Astrocyte (in vitro differentiated cells and primary cell): Measurements from ENCODE around the gene MUC3A. TPM values are rescaled to one million over a fixed set of nuclear protein-coding genes. Genes with fewer than 3 reads are reported as not detected.
"Not testable (repeated sequence)": the region's sequence is repeated elsewhere in the genome, so short reads cannot be mapped to it uniquely, and the experiment has no call there.

Experiments used
- DNase-seq: peaks from one replicate; pipeline ENCODE4 v3.0.0-alpha.2; 2010; ENCODE audit warnings: low read depth
- FAIRE-seq: peaks from 2 replicates; lab custom pipeline; 2011; peaks lifted over from hg19 to GRCh38; lab: Jason Lieb, UNC
- H2AFZ ChIP-seq: 2 replicates; pipeline ENCODE4 v1.6.0; 2012; ENCODE audit warnings: low read depth, low read length, inconsistent platforms
- H3K27ac ChIP-seq: 2 replicates; pipeline ENCODE4 v1.5.1; 2011; ENCODE audit warnings: low read depth, low read length, inconsistent platforms
- H3K27me3 ChIP-seq: 2 replicates; pipeline ENCODE4 v1.6.0; 2011; ENCODE audit warnings: low read length, inconsistent platforms; ENCODE audit not compliant: insufficient read depth
- H3K36me3 ChIP-seq: 2 replicates; pipeline ENCODE4 v1.5.1; 2011; ENCODE audit warnings: low read length, inconsistent platforms; ENCODE audit not compliant: insufficient read depth
- H3K4me1 ChIP-seq: 2 replicates; pipeline ENCODE4 v1.5.1; 2011; ENCODE audit warnings: low read length, inconsistent platforms; ENCODE audit not compliant: insufficient read depth
- H3K4me2 ChIP-seq: 2 replicates; pipeline ENCODE4 v1.6.0; 2012; ENCODE audit warnings: low read length, inconsistent platforms
- H3K4me3 ChIP-seq: 2 replicates; pipeline ENCODE4 v1.5.1; 2011; ENCODE audit warnings: low read depth, mild to moderate bottlenecking, low read length, inconsistent platforms; ENCODE audit not compliant: insufficient read depth
- H3K79me2 ChIP-seq: 2 replicates; pipeline ENCODE4 v1.6.0; 2012; ENCODE audit warnings: mild to moderate bottlenecking, low read length, inconsistent platforms; ENCODE audit not compliant: insufficient read depth
- H3K9ac ChIP-seq: 2 replicates; pipeline ENCODE4 v1.6.0; 2012; ENCODE audit warnings: mild to moderate bottlenecking, low read length, inconsistent platforms
- H3K9me3 ChIP-seq: 2 replicates; pipeline ENCODE4 v1.5.1; 2012; ENCODE audit warnings: low read depth, mild to moderate bottlenecking, low read length, inconsistent platforms; ENCODE audit not compliant: insufficient read depth
- H4K20me1 ChIP-seq: 2 replicates; pipeline ENCODE4 v1.6.0; 2012; ENCODE audit warnings: low read length, inconsistent platforms; ENCODE audit not compliant: insufficient read depth
- H3K27ac Mint-ChIP-seq: one replicate; pipeline ENCODE4 v1.8.0; 2021; ENCODE audit warnings: mild to moderate bottlenecking, mixed read lengths; ENCODE audit not compliant: unreplicated experiment
- H3K27me3 Mint-ChIP-seq: one replicate; pipeline ENCODE4 v1.8.0; 2021; ENCODE audit warnings: low read depth, mixed read lengths; ENCODE audit not compliant: unreplicated experiment
- H3K36me3 Mint-ChIP-seq: one replicate; pipeline ENCODE4 v1.8.0; 2021; ENCODE audit warnings: low read depth, mixed read lengths; ENCODE audit not compliant: unreplicated experiment
- H3K4me1 Mint-ChIP-seq: one replicate; pipeline ENCODE4 v1.8.0; 2021; ENCODE audit warnings: low read depth, mixed read lengths; ENCODE audit not compliant: unreplicated experiment
- H3K4me3 Mint-ChIP-seq: one replicate; pipeline ENCODE4 v1.8.0; 2021; ENCODE audit warnings: mild to moderate bottlenecking, moderate library complexity, mixed read lengths; ENCODE audit not compliant: unreplicated experiment
- H3K9me3 Mint-ChIP-seq: one replicate; pipeline ENCODE4 v1.8.0; 2021; ENCODE audit warnings: mild to moderate bottlenecking, mixed read lengths; ENCODE audit not compliant: unreplicated experiment
- CTCF ChIP-seq: IDR thresholded peaks from 2 replicates; pipeline ENCODE4 v1.5.1; 2011; ENCODE audit warnings: low read depth, mild to moderate bottlenecking, inconsistent platforms, low read length, moderate library complexity; ENCODE audit not compliant: insufficient read depth
- EZH2 ChIP-seq: IDR thresholded peaks from 2 replicates; pipeline ENCODE4 v1.6.1; 2012; ENCODE audit warnings: mild to moderate bottlenecking, low read length, inconsistent platforms; ENCODE audit not compliant: insufficient read depth
- total RNA-seq: library from RNA; stranded (reverse); gene quantifications from 2 replicates; pipeline ENCODE4 v1.2.1, GENCODE V29; 2021

The MUC3A gene
- total RNA-seq, 1 donor from 2014 or later: 0.61 TPM

- not testable (repeated sequence) for H3K4me2 ChIP-seq, H3K27ac Mint-ChIP-seq, H3K4me3 Mint-ChIP-seq, H3K9me3 ChIP-seq, H3K9ac ChIP-seq, FAIRE-seq, H3K4me1 ChIP-seq, H3K36me3 ChIP-seq, H3K79me2 ChIP-seq, H2AFZ ChIP-seq, DNase-seq, H4K20me1 ChIP-seq, H3K27ac ChIP-seq, H3K36me3 Mint-ChIP-seq, H3K27me3 ChIP-seq, H3K4me3 ChIP-seq, H3K9me3 Mint-ChIP-seq, H3K4me1 Mint-ChIP-seq
- H3K27me3 Mint-ChIP-seq: peaks cover 27% of the 10 kb centered on the region
Observed at GRCh38 chr7:100919779-100920437, 29.4 kb upstream of the MUC3A start.

- H3K36me3 ChIP-seq: no peaks in the 10 kb centered on the region
- DNase-seq: no peak
- H3K9me3 ChIP-seq: no peaks in the 10 kb centered on the region
- Mint-ChIP-seq H3K9me3 (peaks cover 6% of the 10 kb centered on the region), H3K27ac (no peak overlapping the region), H3K4me1 (peaks cover 4% of the 10 kb centered on the region), H3K36me3 (no peaks in the 10 kb centered on the region), H3K4me3 (no peak overlapping the region), H3K27me3 (peaks cover 27% of the 10 kb centered on the region)
- H3K9ac ChIP-seq: no peak overlapping the region
- no peaks in the 10 kb centered on the region for H3K79me2 ChIP-seq
- H2AFZ ChIP-seq: no peak overlapping the region
- no peak overlapping the region for H3K27ac ChIP-seq
- H3K4me2 ChIP-seq: no peak overlapping the region
- H3K27me3 ChIP-seq: no peaks in the 10 kb centered on the region
- no peak overlapping the region for H3K4me3 ChIP-seq
- no peaks in the 10 kb centered on the region for H3K4me1 ChIP-seq
- no peaks in the 10 kb centered on the region for H4K20me1 ChIP-seq
- no peak for FAIRE-seq
- TF ChIP-seq CTCF: no peak
- no peak for TF ChIP-seq EZH2
Observed at GRCh38 chr7:100921039-100921438, 28.3 kb upstream of the MUC3A start.

- H3K4me3 ChIP-seq, H3K27ac Mint-ChIP-seq, H4K20me1 ChIP-seq, H3K36me3 Mint-ChIP-seq, H3K27me3 ChIP-seq, H3K4me2 ChIP-seq, H3K79me2 ChIP-seq, H3K4me1 Mint-ChIP-seq, H3K9me3 ChIP-seq, DNase-seq, FAIRE-seq, H3K4me1 ChIP-seq, H3K9ac ChIP-seq, H3K36me3 ChIP-seq, H3K9me3 Mint-ChIP-seq, H2AFZ ChIP-seq, H3K27ac ChIP-seq, H3K4me3 Mint-ChIP-seq: not testable (repeated sequence)
- peaks cover 27% of the 10 kb centered on the region for H3K27me3 Mint-ChIP-seq
Observed at GRCh38 chr7:100923616-100924015, 25.7 kb upstream of the MUC3A start.
